PC-3 (cell line): ENCODE results near the gene OPA3. TPM values are rescaled to one million over a fixed set of nuclear protein-coding genes. Genes with fewer than 3 reads are reported as not detected.

ENCODE experiments used
- ATAC-seq: fragments of 200-7000 bp; cut with Tn5 transposase; 2 replicates; pipeline ENCODE4 v1.9.1; 2020; ENCODE audit warnings: mild to moderate bottlenecking, moderate library complexity
- BruUV-seq: library from RNA; stranded (reverse); fragments of 400-500 nt; replicated peaks from 2 replicates; lab custom pipeline; 2021; lab: Mats Ljungman, UMichigan
- CTCF ChIA-PET: fragments of 300-600 bp; sonication (Branson Sonifier 250); formaldehyde crosslinking; loops from one replicate; lab custom pipeline; 2022; ENCODE audit warnings: antibody characterized with exemption; lab: Charles Lee
- POLR2A ChIA-PET: fragments of 300-600 bp; sonication (Branson Sonifier 250); formaldehyde crosslinking; loops from one replicate; lab custom pipeline; 2022; ENCODE audit warnings: antibody characterized with exemption; ENCODE audit not compliant: unreplicated experiment; lab: Charles Lee
- DNase-seq: peaks from one replicate; pipeline ENCODE4 v3.0.0-alpha.2; 2015
- H2AFZ ChIP-seq: fragments of 300-600 bp; sonication (generic); 2 replicates; pipeline ENCODE4 v1.6.0; 2016; ENCODE audit warnings: antibody characterized with exemption, low read length
- H3F3A ChIP-seq: fragments of 300-600 bp; sonication (generic); one replicate; pipeline ENCODE4 v1.6.0; 2017; ENCODE audit warnings: antibody characterized with exemption, low read length, control low read depth, mild to moderate bottlenecking; ENCODE audit not compliant: unreplicated experiment
- H3K27ac ChIP-seq: fragments of 300-600 bp; sonication (generic); 2 replicates; pipeline ENCODE4 v1.5.1; 2016; ENCODE audit warnings: mild to moderate bottlenecking, low read length
- H3K27me3 ChIP-seq: fragments of 300-600 bp; sonication (generic); 2 replicates; pipeline ENCODE4 v1.6.1; 2016; ENCODE audit warnings: low read length, mixed read lengths
- H3K36me3 ChIP-seq: fragments of 300-600 bp; sonication (generic); 2 replicates; pipeline ENCODE4 v1.6.1; 2016; ENCODE audit warnings: low read depth, mixed run types, low read length, mixed read lengths
- H3K4me1 ChIP-seq: fragments of 300-600 bp; sonication (generic); 2 replicates; pipeline ENCODE4 v1.5.1; 2016; ENCODE audit warnings: low read length; ENCODE audit not compliant: insufficient read depth
- H3K4me2 ChIP-seq: fragments of 300-600 bp; sonication (generic); 2 replicates; pipeline ENCODE4 v1.6.0; 2016; ENCODE audit warnings: low read length
- H3K4me3 ChIP-seq: fragments of 300-600 bp; sonication (generic); 2 replicates; pipeline ENCODE4 v1.5.1; 2016; ENCODE audit warnings: mild to moderate bottlenecking, low read length, mixed read lengths
- H3K79me2 ChIP-seq: fragments of 300-600 bp; sonication (generic); 2 replicates; pipeline ENCODE4 v1.6.1; 2017; ENCODE audit warnings: low read length, mixed read lengths
- H3K9ac ChIP-seq: fragments of 300-600 bp; sonication (generic); 2 replicates; pipeline ENCODE4 v1.6.0; 2016; ENCODE audit warnings: mild to moderate bottlenecking, low read length
- H3K9me2 ChIP-seq: fragments of 300-600 bp; sonication (generic); replicated peaks from 2 replicates; pipeline ENCODE4 v1.6.1; 2016; ENCODE audit warnings: mixed run types, low read length, mixed read lengths
- H3K9me3 ChIP-seq: fragments of 300-600 bp; sonication (generic); 2 replicates; pipeline ENCODE4 v1.6.1; 2016; ENCODE audit warnings: low read length, mixed read lengths
- H4K20me1 ChIP-seq: fragments of 300-600 bp; sonication (generic); 2 replicates; pipeline ENCODE4 v1.6.1; 2016; ENCODE audit warnings: low read length, mixed read lengths
- EZH2 ChIP-seq: fragments of 300-600 bp; sonication (generic); IDR thresholded peaks from one replicate; pipeline ENCODE4 v1.6.1; 2017; ENCODE audit warnings: antibody characterized with exemption, mild to moderate bottlenecking, low read length; ENCODE audit not compliant: unreplicated experiment
- EZH2phosphoT487 ChIP-seq: fragments of 300-600 bp; sonication (generic); IDR thresholded peaks from 2 replicates; pipeline ENCODE4 v1.6.1; 2018; ENCODE audit warnings: mild to moderate bottlenecking, antibody characterized with exemption, low read length, borderline replicate concordance
- intact Hi-C: fragments of 100-400 bp; cut with micrococcal nuclease; formaldehyde crosslinking; loops from 2 replicates; pipeline ENCODE4 v1.9.0; 2023
- total RNA-seq: library from RNA; depleted of rRNA; stranded (reverse); fragments of >200 nt; gene quantifications from 2 replicates; pipeline ENCODE4 v1.2.3, GENCODE V29; 2014
- TF ChIP-seq, protein P1 (sequence below): fragments of 300-600 bp; sonication (generic); conservative IDR thresholded peaks from 2 replicates; pipeline ENCODE4 v1.5.1; 2017; ENCODE audit warnings: antibody characterized with exemption, low read depth, mild to moderate bottlenecking, low read length

OPA3 gene
- total RNA-seq, 1 experiment from 2014 or later = 9.4 TPM

DNA sequence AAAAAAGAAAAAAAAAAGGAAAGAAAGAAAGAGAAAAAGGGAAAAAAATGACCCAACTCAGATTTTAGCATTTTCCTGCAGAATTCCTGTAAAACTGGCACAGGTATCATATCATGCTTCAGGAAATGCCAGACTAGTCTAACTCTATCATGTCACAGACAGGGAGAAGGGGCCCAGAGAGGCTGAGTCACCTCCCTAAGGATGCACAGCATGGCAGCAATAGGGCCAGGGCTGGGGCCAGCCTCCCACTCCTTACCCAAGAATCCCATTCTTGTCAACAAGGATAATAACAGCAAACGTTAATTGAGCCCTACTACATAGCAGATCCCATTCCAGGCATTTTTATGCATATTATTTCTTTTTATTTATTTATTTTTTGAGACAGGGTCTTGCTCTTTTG lies 8.9 kb upstream of the OPA3 start:
- no peak overlapping the region for H3K4me3 ChIP-seq
- ChIA-PET POLR2A (no interaction called here), CTCF (no interaction called here)
- no peak overlapping the region for H3K4me2 ChIP-seq
- H3K27ac ChIP-seq = no peak overlapping the region
- no TSS peak for BruUV-seq
- no peaks in the 10 kb centered on the region for H3F3A ChIP-seq
- H3K9ac ChIP-seq = no peak overlapping the region
- H2AFZ ChIP-seq = no peak overlapping the region
- TF ChIP-seq EZH2 = no peak
- no peak for TF ChIP-seq EZH2phosphoT487
- TF ChIP-seq, protein P1, sequence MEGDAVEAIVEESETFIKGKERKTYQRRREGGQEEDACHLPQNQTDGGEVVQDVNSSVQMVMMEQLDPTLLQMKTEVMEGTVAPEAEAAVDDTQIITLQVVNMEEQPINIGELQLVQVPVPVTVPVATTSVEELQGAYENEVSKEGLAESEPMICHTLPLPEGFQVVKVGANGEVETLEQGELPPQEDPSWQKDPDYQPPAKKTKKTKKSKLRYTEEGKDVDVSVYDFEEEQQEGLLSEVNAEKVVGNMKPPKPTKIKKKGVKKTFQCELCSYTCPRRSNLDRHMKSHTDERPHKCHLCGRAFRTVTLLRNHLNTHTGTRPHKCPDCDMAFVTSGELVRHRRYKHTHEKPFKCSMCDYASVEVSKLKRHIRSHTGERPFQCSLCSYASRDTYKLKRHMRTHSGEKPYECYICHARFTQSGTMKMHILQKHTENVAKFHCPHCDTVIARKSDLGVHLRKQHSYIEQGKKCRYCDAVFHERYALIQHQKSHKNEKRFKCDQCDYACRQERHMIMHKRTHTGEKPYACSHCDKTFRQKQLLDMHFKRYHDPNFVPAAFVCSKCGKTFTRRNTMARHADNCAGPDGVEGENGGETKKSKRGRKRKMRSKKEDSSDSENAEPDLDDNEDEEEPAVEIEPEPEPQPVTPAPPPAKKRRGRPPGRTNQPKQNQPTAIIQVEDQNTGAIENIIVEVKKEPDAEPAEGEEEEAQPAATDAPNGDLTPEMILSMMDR = no peak
- intact Hi-C loops = no loop called here
- no peaks in the 10 kb centered on the region for H3K9me2 ChIP-seq
- no peaks in the 10 kb centered on the region for H3K36me3 ChIP-seq
- H3K4me1 ChIP-seq = peaks cover 15% of the 10 kb centered on the region
- no peaks in the 10 kb centered on the region for H4K20me1 ChIP-seq
- ATAC-seq = no peak
- H3K9me3 ChIP-seq = no peaks in the 10 kb centered on the region
- DNase-seq = no peak
- no peaks in the 10 kb centered on the region for H3K27me3 ChIP-seq
- H3K79me2 ChIP-seq = no peaks in the 10 kb centered on the region

DNA sequence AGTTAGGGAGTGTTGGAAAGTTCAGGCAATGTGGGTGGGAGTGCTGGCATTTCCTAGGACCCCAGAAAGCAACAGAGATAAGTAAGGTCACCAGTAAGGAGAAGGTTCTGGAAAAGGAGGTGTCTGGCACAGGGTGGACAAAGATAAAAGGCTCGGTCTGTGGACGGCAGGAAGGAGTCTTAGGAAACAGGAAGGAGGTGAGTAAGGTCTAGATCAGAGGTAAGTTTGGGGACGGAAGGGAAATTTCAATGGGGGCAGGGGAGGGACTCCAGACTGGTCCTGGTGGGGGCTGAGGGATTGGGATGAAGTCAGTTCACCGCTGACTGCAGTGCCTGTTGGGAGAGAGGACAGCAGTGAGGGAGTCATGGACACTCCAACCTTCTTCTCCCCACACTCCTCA lies 7.8 kb upstream of the OPA3 start:
- ChIA-PET CTCF (no interaction called here), POLR2A (interaction anchor here (0.6 to 0.7 kb wide), 2 partner anchors 8 to 27 kb away, joined by 8 to 13 read pairs; no protein-coding TSS in a partner anchor)
- ATAC-seq = peak; percentile 66
- H3F3A ChIP-seq = no peaks in the 10 kb centered on the region
- H3K4me1 ChIP-seq = peaks cover 8% of the 10 kb centered on the region
- H3K9ac ChIP-seq = no peak overlapping the region
- H3K36me3 ChIP-seq = no peaks in the 10 kb centered on the region
- H4K20me1 ChIP-seq = no peaks in the 10 kb centered on the region
- no peaks in the 10 kb centered on the region for H3K9me2 ChIP-seq
- peak overlapping the region; percentile 42; the same call in 1 of the 2 replicates for H2AFZ ChIP-seq
- no peak overlapping the region for H3K4me2 ChIP-seq
- no peaks in the 10 kb centered on the region for H3K79me2 ChIP-seq
- no peaks in the 10 kb centered on the region for H3K9me3 ChIP-seq
- no TSS peak for BruUV-seq
- peak overlapping the region; percentile 37; the same call in 1 of the 2 replicates for H3K27ac ChIP-seq
- TF ChIP-seq EZH2phosphoT487 = no peak
- TF ChIP-seq, protein P1 = no peak
- TF ChIP-seq EZH2 = no peak
- no peak overlapping the region for H3K4me3 ChIP-seq
- intact Hi-C loops = no loop called here
- H3K27me3 ChIP-seq = no peaks in the 10 kb centered on the region
- peak; percentile 41 for DNase-seq

DNA sequence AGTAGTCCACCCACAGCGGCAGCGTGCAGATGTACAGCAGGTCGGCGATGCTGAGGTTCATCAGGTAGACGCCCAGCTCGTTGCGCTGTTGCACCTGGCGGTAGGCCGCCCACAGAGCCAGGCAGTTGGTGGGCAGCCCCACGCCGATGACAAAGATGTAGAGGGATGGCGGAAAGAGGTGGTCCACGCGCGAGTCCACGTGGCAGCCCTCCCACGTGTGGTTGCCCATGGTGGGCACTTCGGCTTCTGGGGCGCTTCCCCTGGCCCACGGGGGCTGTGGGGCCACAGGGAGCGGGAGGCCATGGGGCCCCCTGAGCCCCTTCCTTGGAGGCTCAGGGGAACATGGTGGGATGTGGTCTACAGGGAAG lies 7.0 kb upstream of the OPA3 start:
- intact Hi-C loops = no loop called here
- ChIA-PET POLR2A (no interaction called here), CTCF (no interaction called here)
- peaks cover 8% of the 10 kb centered on the region for H3K4me1 ChIP-seq
- H3K36me3 ChIP-seq = no peaks in the 10 kb centered on the region
- BruUV-seq = TSS peak; percentile 65
- no peaks in the 10 kb centered on the region for H3F3A ChIP-seq
- no peak for TF ChIP-seq EZH2
- H3K9me2 ChIP-seq = no peaks in the 10 kb centered on the region
- no peak overlapping the region for H3K4me3 ChIP-seq
- H3K27ac ChIP-seq = no peak overlapping the region
- DNase-seq (no peak), ATAC-seq (no peak)
- H3K9ac ChIP-seq = no peak overlapping the region
- H3K4me2 ChIP-seq = no peak overlapping the region
- H3K27me3 ChIP-seq = no peaks in the 10 kb centered on the region
- H3K9me3 ChIP-seq = no peaks in the 10 kb centered on the region
- no peak overlapping the region for H2AFZ ChIP-seq
- H4K20me1 ChIP-seq = no peaks in the 10 kb centered on the region
- no peaks in the 10 kb centered on the region for H3K79me2 ChIP-seq
